Spleen (tissue), 11 donors: ENCODE measurements around the gene SFRP2. TPM values are rescaled to one million over a fixed set of nuclear protein-coding genes. Genes with fewer than 3 reads are reported as not detected.

Experiments used
- DNase-seq: peaks from one replicate; pipeline ENCODE4 v3.0.0-alpha.2; 2020
- H3K27ac ChIP-seq, 8 donors: fragments of 200-600 bp; sonication (generic) in 7 of 8; 1 replicate in 4 of 8; 2 replicates in 4 of 8; pipeline versions ENCODE4 v1.5.0 to v1.8.0; 2016 to 2021; ENCODE audit warnings: inconsistent platforms in 4 of 8, mild to moderate bottlenecking in 4 of 8, moderate library complexity in 1 of 8
- H3K27me3 ChIP-seq, 7 donors: fragments of 200-600 bp; sonication (generic) in 6 of 7; replicated peaks in 1 of 7; 1 replicate in 4 of 7; 2 replicates in 3 of 7; pipeline versions ENCODE4 v1.5.0 to v1.8.0; 2016 to 2021; ENCODE audit warnings: inconsistent platforms in 3 of 7, mild to moderate bottlenecking in 1 of 7
- H3K36me3 ChIP-seq, 6 donors: fragments of 200-600 bp; sonication (generic) in 5 of 6; 1 replicate in 4 of 6; 2 replicates in 2 of 6; pipeline versions ENCODE4 v1.5.0 to v1.8.0; 2016 to 2021; ENCODE audit warnings: inconsistent platforms in 2 of 6
- H3K4me1 ChIP-seq, 6 donors: fragments of 200-600 bp; sonication (generic) in 5 of 6; 1 replicate in 3 of 6; 2 replicates in 3 of 6; pipeline versions ENCODE4 v1.5.0 to v1.8.0; 2016 to 2021; ENCODE audit warnings: inconsistent platforms in 3 of 6
- H3K4me3 ChIP-seq, 8 donors: fragments of 200-600 bp; sonication (generic) in 7 of 8; 1 replicate in 4 of 8; 2 replicates in 4 of 8; pipeline versions ENCODE4 v1.5.0 to v1.8.0; 2016 to 2021; ENCODE audit warnings: inconsistent platforms in 4 of 8, mild to moderate bottlenecking in 4 of 8, moderate library complexity in 2 of 8
- H3K9me3 ChIP-seq, 8 donors: fragments of 200-600 bp; sonication (generic) in 7 of 8; 1 replicate in 4 of 8; 2 replicates in 4 of 8; pipeline versions ENCODE4 v1.5.0 to v1.8.0; 2016 to 2021; ENCODE audit warnings: inconsistent platforms in 4 of 8
- CTCF ChIP-seq, 11 experiments: fragments of 200-600 bp in 7 of 11; fragments of 450-650 bp in 4 of 11; sonication (generic) in 4 of 11; IDR thresholded peaks in 8 of 11; conservative IDR thresholded peaks in 3 of 11; 1 replicate in 7 of 11; 2 replicates in 4 of 11; pipeline versions ENCODE4 v1.4.0 to v1.8.0; 2016 to 2021; ENCODE audit warnings: antibody characterized with exemption in 11 of 11, inconsistent platforms in 4 of 11, mild to moderate bottlenecking in 1 of 11
- POLR2A ChIP-seq, 3 donors: fragments of 450-650 bp; IDR thresholded peaks; one replicate each; pipeline ENCODE4 v1.5.1; 2017; ENCODE audit warnings: antibody characterized with exemption in 3 of 3, mild to moderate bottlenecking in 1 of 3
- POLR2AphosphoS5 ChIP-seq, 3 donors: sonication (generic); formaldehyde crosslinking; IDR thresholded peaks; one replicate each; pipeline ENCODE4 v1.5.1; 2017; ENCODE audit warnings: antibody characterized with exemption in 3 of 3
- WGBS, 5 donors: extraction: QIAGEN DNeasy Blood & Tissue Kit in 3 of 5; methylation state at CpG; one replicate each; pipeline versions ENCODE4 v1.1.5 to v1.1.7; 2013 to 2018; 5-methylcytosine and 5-hydroxymethylcytosine counted together
- intact Hi-C: fragments of 100-400 bp; cut with DNase I; formaldehyde crosslinking; loops from one replicate; pipeline ENCODE4 v1.15.0; 2023; ENCODE audit warnings: low total_unique reads
- polyA plus RNA-seq, 3 donors: library from polyadenylated mRNA; stranded (reverse); fragments of 200-250 nt; gene quantifications; one replicate each; pipeline ENCODE4 v1.2.1, GENCODE V29; 2013
- total RNA-seq, 7 donors: library from RNA; depleted of rRNA in 3 of 7; stranded (reverse); fragments of >200 nt in 3 of 7; fragmentation: NEBNext Ultra II Directional in 4 of 7; extraction: Animal tissue kit (Norgen Biotek cat#: 25700) in 4 of 7; gene quantifications; one replicate each; pipeline versions ENCODE4 v1.1.0 to v1.2.1, GENCODE V29; 2016 to 2021
- donor health status: healthy with polysubstance abuse.
- donor health status: DM: no; HTN: no; CAD: no; lungs with moderate emphysema.
- donor health status: DM: no; HTN: no; CAD: no.
- donor health status: Bipolar disorder and iron deficiency.
- donor health status: healthy.
- donor health status: DM: no; HTN: no; CAD: no.
- donor health status: DM: yes; HTN: yes; CAD: no.

The SFRP2 gene
- total and polyA plus RNA-seq, 10 donors = 0.23 to 0.94 (median 0.43) TPM; not detected in 2

- 7 to 17% (median 17%) methylated on average over 36 to 39 of the region's 39 CpGs for WGBS, 5 donors
- no peak for DNase-seq
- H3K4me1 ChIP-seq = peaks cover 30 to 55% (median 49%) of the 10 kb centered on the region in 6 donors
- no peaks in the 10 kb centered on the region for H3K36me3 ChIP-seq
- TF ChIP-seq CTCF (IDR thresholded peaks at IDR 0.05 in 8 of 11, conservative IDR thresholded peaks at IDR 0.05 in 3 of 11) (no peak), POLR2AphosphoS5 (IDR thresholded peaks at IDR 0.05) (no peak), POLR2A (IDR thresholded peaks at IDR 0.05) (no peak)
- intact Hi-C loops = no loop called here
- peaks cover 9 to 90% (median 63%) of the 10 kb centered on the region in 7 donors for H3K27me3 ChIP-seq
- H3K27ac ChIP-seq = no peak overlapping the region
- H3K4me3 ChIP-seq = peak overlapping the region in 5 of 8 donors; percentile 13 to 64 (median 25)
- H3K9me3 ChIP-seq = no peaks in the 10 kb centered on the region
Measured at GRCh38 chr4:153792618-153793247, 3.9 kb upstream of the SFRP2 start.

GRCh38 chr4:153791746-153792617 is 3.1 kb upstream of the SFRP2 start:
- Histone ChIP-seq H3K36me3 (no peaks in the 10 kb centered on the region), H3K9me3 (no peaks in the 10 kb centered on the region), H3K4me3 (peak overlapping the region in 5 of 8 donors; percentile 13 to 64 (median 25)), H3K27ac (no peak overlapping the region), H3K27me3 (peaks cover 9 to 97% (median 70%) of the 10 kb centered on the region in 7 donors), H3K4me1 (peaks cover 30 to 57% (median 51%) of the 10 kb centered on the region in 6 donors)
- intact Hi-C loops = no loop called here
- no peak for DNase-seq
- TF ChIP-seq CTCF (IDR thresholded peaks at IDR 0.05 in 8 of 11, conservative IDR thresholded peaks at IDR 0.05 in 3 of 11) = peak in 3 of 11 experiments; percentile 14 to 26 (median 23)
- no peak for TF ChIP-seq POLR2AphosphoS5 (IDR thresholded peaks at IDR 0.05)
- WGBS, 5 donors = 6 to 11% (median 7%) methylated on average over 33 to 37 of the region's 37 CpGs

GRCh38 chr4:153790962-153791551 is 2.2 kb upstream of the SFRP2 start:
- 4 to 9% (median 4%) methylated on average over 20 to 51 of the region's 51 CpGs for WGBS, 5 donors
- Histone ChIP-seq H3K27ac (no peak overlapping the region), H3K4me3 (peak overlapping the region in 7 of 8 donors; percentile 1 to 64 (median 28)), H3K4me1 (peaks cover 30 to 57% (median 51%) of the 10 kb centered on the region in 6 donors), H3K9me3 (no peaks in the 10 kb centered on the region), H3K36me3 (no peaks in the 10 kb centered on the region), H3K27me3 (peaks cover 14 to 97% (median 79%) of the 10 kb centered on the region in 7 donors)
- peak in 1 of 11 experiments; percentile 19 for TF ChIP-seq CTCF (IDR thresholded peaks at IDR 0.05 in 8 of 11, conservative IDR thresholded peaks at IDR 0.05 in 3 of 11)
- no peak for TF ChIP-seq POLR2A (IDR thresholded peaks at IDR 0.05)
- peak in 1 of 3 donors; percentile 20 for TF ChIP-seq POLR2AphosphoS5 (IDR thresholded peaks at IDR 0.05)
- intact Hi-C loops = no loop called here
- DNase-seq = peak; percentile 84
